GM23338 (cell line): Measurements from ENCODE around the gene ZBTB39. TPM values are rescaled to one million over a fixed set of nuclear protein-coding genes. Genes with fewer than 3 reads are reported as not detected.

ENCODE experiments used
- ATAC-seq: fragments of 200-7000 bp; cut with Tn5 transposase; 3 replicates; pipeline ENCODE4 v1.9.1; 2020
- DNase-seq: peaks from one replicate; pipeline ENCODE4 v3.0.0-alpha.2; 2015; ENCODE audit warnings: low spot score
- H2AFZ ChIP-seq: fragments of 200-600 bp; sonication (generic); 2 replicates; pipeline ENCODE4 v1.8.0; 2016; ENCODE audit warnings: antibody characterized with exemption, mild to moderate bottlenecking, moderate library complexity
- H3F3A ChIP-seq: fragments of 200-600 bp; sonication (generic); replicated peaks from 2 replicates; pipeline ENCODE4 v1.8.0; 2017; ENCODE audit warnings: antibody characterized with exemption, mixed run types, low read depth
- H3K27ac ChIP-seq: fragments of 200-600 bp; sonication (generic); 2 replicates; pipeline ENCODE4 v1.6.1; 2016; ENCODE audit warnings: low read depth
- H3K27me3 ChIP-seq: fragments of 200-600 bp; sonication (generic); 2 replicates; pipeline ENCODE4 v1.8.0; 2016; ENCODE audit warnings: mild to moderate bottlenecking, mixed run types, moderate library complexity; ENCODE audit not compliant: insufficient read depth
- H3K36me3 ChIP-seq: fragments of 200-600 bp; sonication (generic); 2 replicates; pipeline ENCODE4 v1.8.0; 2016; ENCODE audit warnings: mild to moderate bottlenecking; ENCODE audit not compliant: insufficient read depth
- H3K4me1 ChIP-seq: fragments of 200-600 bp; sonication (generic); 2 replicates; pipeline ENCODE4 v1.8.0; 2016; ENCODE audit warnings: mild to moderate bottlenecking, moderate library complexity; ENCODE audit not compliant: insufficient read depth
- H3K4me2 ChIP-seq: fragments of 200-600 bp; sonication (generic); 2 replicates; pipeline ENCODE4 v1.7.1; 2017; ENCODE audit warnings: mixed run types
- H3K4me3 ChIP-seq: fragments of 200-600 bp; sonication (generic); 2 replicates; pipeline ENCODE4 v1.6.1; 2016; ENCODE audit warnings: mixed run types
- H3K79me2 ChIP-seq: fragments of 200-600 bp; sonication (generic); replicated peaks from 2 replicates; pipeline ENCODE4 v1.8.0; 2017; ENCODE audit warnings: mild to moderate bottlenecking; ENCODE audit not compliant: insufficient read depth
- H3K9me2 ChIP-seq: fragments of 200-600 bp; sonication (generic); 2 replicates; pipeline ENCODE4 v1.8.0; 2017; ENCODE audit not compliant: insufficient read depth
- H4K20me1 ChIP-seq: fragments of 200-600 bp; sonication (generic); replicated peaks from 2 replicates; pipeline ENCODE4 v1.8.0; 2017; ENCODE audit warnings: mild to moderate bottlenecking; ENCODE audit not compliant: insufficient read depth
- H3K27ac Mint-ChIP-seq: 2 replicates; pipeline ENCODE4 v1.8.0; 2020; ENCODE audit warnings: inconsistent platforms, mild to moderate bottlenecking, moderate library complexity, mixed read lengths
- H3K27me3 Mint-ChIP-seq: 3 replicates; pipeline ENCODE4 v1.8.0; 2022; ENCODE audit warnings: low read depth, mild to moderate bottlenecking, moderate library complexity, mixed read lengths, inconsistent platforms; ENCODE audit not compliant: insufficient read depth, poor library complexity
- H3K36me3 Mint-ChIP-seq: 3 replicates; pipeline ENCODE4 v1.8.0; 2021; ENCODE audit warnings: low read depth, mild to moderate bottlenecking, inconsistent platforms, moderate library complexity, mixed read lengths
- H3K4me1 Mint-ChIP-seq: 3 replicates; pipeline ENCODE4 v1.8.0; 2020; ENCODE audit warnings: mild to moderate bottlenecking, inconsistent platforms, mixed read lengths
- H3K4me3 Mint-ChIP-seq: 3 replicates; pipeline ENCODE4 v1.8.0; 2021; ENCODE audit warnings: moderate library complexity, mild to moderate bottlenecking, inconsistent platforms, mixed read lengths
- H3K9me3 Mint-ChIP-seq: 3 replicates; pipeline ENCODE4 v1.8.0; 2020; ENCODE audit warnings: moderate library complexity, mild to moderate bottlenecking, inconsistent platforms, mixed read lengths
- CREB1 ChIP-seq: fragments of 250-450 bp; sonication (Bioruptor Pico); IDR thresholded peaks from 2 replicates; pipeline ENCODE4 v1.5.0; 2020; ENCODE audit warnings: low read depth, mild to moderate bottlenecking, moderate library complexity
- EZH2 ChIP-seq: fragments of 200-600 bp; sonication (generic); IDR thresholded peaks from one replicate; pipeline ENCODE4 v1.8.0; 2017; ENCODE audit warnings: antibody characterized with exemption, mild to moderate bottlenecking, low read depth; ENCODE audit not compliant: unreplicated experiment
- EZH2phosphoT487 ChIP-seq: fragments of 200-600 bp; sonication (generic); IDR thresholded peaks from one replicate; pipeline ENCODE4 v1.8.1; 2018; ENCODE audit warnings: antibody characterized with exemption; ENCODE audit not compliant: unreplicated experiment
- JUNB ChIP-seq: IDR thresholded peaks from one replicate; pipeline ENCODE4 v1.6.1; 2016; ENCODE audit warnings: antibody characterized with exemption; ENCODE audit not compliant: unreplicated experiment
- NANOG ChIP-seq: IDR thresholded peaks from 2 replicates; pipeline ENCODE4 v1.6.1; 2016; ENCODE audit warnings: antibody characterized with exemption, borderline replicate concordance
- POLR2AphosphoS5 ChIP-seq: IDR thresholded peaks from 2 replicates; pipeline ENCODE4 v1.6.1; 2016; ENCODE audit warnings: antibody characterized with exemption, low read depth
- STAT1 ChIP-seq: IDR thresholded peaks from one replicate; pipeline ENCODE4 v1.6.1; 2016; ENCODE audit warnings: antibody characterized with exemption; ENCODE audit not compliant: unreplicated experiment
- ZNF114 ChIP-seq: fragments of 250-450 bp; sonication (Bioruptor Pico); IDR thresholded peaks from 2 replicates; pipeline ENCODE4 v1.5.0; 2020; ENCODE audit warnings: mild to moderate bottlenecking, moderate library complexity
- ZNF331 ChIP-seq: fragments of 250-450 bp; sonication (Bioruptor Pico); IDR thresholded peaks from 2 replicates; pipeline ENCODE4 v1.5.0; 2020; ENCODE audit warnings: low read depth, mild to moderate bottlenecking, moderate library complexity
- polyA plus RNA-seq: library from polyadenylated mRNA; unstranded; fragments of >200 nt; fragmentation: Nextera tagmentation; extraction: Ambion mirVana; gene quantifications from 2 replicates; pipeline ENCODE4 v1.2.1, GENCODE V29; 2016
- total RNA-seq: library from RNA; depleted of rRNA; stranded (reverse); fragments of >200 nt; shearing (Covaris generic); gene quantifications from 2 replicates; pipeline ENCODE4 v1.2.3, GENCODE V29; 2014
- TF ChIP-seq, protein P1 (sequence below): IDR thresholded peaks from one replicate; pipeline ENCODE4 v1.6.1; 2018; ENCODE audit warnings: antibody characterized with exemption; ENCODE audit not compliant: unreplicated experiment
- TF ChIP-seq, protein P2 (sequence below): IDR thresholded peaks from 2 replicates; pipeline ENCODE4 v1.6.1; 2016; ENCODE audit warnings: antibody characterized with exemption
- TF ChIP-seq, protein P3 (sequence below): fragments of 250-450 bp; sonication (Bioruptor Pico); IDR thresholded peaks from 2 replicates; pipeline ENCODE4 v1.5.0; 2020; ENCODE audit warnings: mild to moderate bottlenecking, moderate library complexity
- TF ChIP-seq, protein P4 (sequence below), 2 experiments: fragments of 200-600 bp in 1 of 2; sonication (generic) in 1 of 2; conservative IDR thresholded peaks; 2 replicates each; pipeline versions ENCODE4 v1.5.1 to v1.6.1; 2016 to 2017; ENCODE audit warnings: antibody characterized with exemption in 2 of 2, low read depth in 2 of 2, mild to moderate bottlenecking in 2 of 2, moderate library complexity in 1 of 2

The ZBTB39 gene
- total and polyA plus RNA-seq, 2 experiments from 2014 or later: 6.6 to 26.7 TPM

DNA sequence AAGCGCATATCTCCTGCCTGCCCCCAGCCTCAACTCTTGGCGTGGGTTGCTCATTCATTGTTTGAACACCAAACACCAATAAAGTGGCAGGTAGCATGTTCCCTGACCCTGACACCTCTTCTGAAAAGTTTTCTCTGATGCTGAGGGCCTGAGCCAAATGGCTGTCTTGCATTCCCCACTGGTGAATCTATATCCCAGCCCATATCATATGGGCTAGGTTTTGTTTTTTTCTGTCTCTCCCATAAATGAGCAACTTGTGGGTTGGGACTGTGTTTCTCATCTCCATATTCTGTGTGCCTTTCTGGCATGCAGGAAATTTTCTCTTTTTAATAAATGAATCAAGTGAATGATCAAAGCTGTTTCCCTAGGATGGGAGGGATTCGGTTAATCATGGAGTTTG lies 38.5 kb upstream of the ZBTB39 start:
- Histone ChIP-seq H3K36me3 (no peaks in the 10 kb centered on the region), H2AFZ (no peak overlapping the region), H3K4me2 (no peak overlapping the region), H4K20me1 (no peaks in the 10 kb centered on the region), H3K9me2 (no peaks in the 10 kb centered on the region; the same call in 1 of the 2 replicates), H3K27me3 (no peaks in the 10 kb centered on the region), H3K4me1 (no peaks in the 10 kb centered on the region), H3K27ac (no peak overlapping the region), H3F3A (no peaks in the 10 kb centered on the region), H3K79me2 (no peaks in the 10 kb centered on the region), H3K4me3 (no peak overlapping the region)
- H3K27me3 Mint-ChIP-seq: peaks cover 5% of the 10 kb centered on the region
- no peak for TF ChIP-seq STAT1
- no peak for TF ChIP-seq CREB1 (CRISPR knock-in tag)
- TF ChIP-seq EZH2: no peak
- TF ChIP-seq, protein P1, sequence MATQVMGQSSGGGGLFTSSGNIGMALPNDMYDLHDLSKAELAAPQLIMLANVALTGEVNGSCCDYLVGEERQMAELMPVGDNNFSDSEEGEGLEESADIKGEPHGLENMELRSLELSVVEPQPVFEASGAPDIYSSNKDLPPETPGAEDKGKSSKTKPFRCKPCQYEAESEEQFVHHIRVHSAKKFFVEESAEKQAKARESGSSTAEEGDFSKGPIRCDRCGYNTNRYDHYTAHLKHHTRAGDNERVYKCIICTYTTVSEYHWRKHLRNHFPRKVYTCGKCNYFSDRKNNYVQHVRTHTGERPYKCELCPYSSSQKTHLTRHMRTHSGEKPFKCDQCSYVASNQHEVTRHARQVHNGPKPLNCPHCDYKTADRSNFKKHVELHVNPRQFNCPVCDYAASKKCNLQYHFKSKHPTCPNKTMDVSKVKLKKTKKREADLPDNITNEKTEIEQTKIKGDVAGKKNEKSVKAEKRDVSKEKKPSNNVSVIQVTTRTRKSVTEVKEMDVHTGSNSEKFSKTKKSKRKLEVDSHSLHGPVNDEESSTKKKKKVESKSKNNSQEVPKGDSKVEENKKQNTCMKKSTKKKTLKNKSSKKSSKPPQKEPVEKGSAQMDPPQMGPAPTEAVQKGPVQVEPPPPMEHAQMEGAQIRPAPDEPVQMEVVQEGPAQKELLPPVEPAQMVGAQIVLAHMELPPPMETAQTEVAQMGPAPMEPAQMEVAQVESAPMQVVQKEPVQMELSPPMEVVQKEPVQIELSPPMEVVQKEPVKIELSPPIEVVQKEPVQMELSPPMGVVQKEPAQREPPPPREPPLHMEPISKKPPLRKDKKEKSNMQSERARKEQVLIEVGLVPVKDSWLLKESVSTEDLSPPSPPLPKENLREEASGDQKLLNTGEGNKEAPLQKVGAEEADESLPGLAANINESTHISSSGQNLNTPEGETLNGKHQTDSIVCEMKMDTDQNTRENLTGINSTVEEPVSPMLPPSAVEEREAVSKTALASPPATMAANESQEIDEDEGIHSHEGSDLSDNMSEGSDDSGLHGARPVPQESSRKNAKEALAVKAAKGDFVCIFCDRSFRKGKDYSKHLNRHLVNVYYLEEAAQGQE: no peak
- no peak for TF ChIP-seq JUNB
- no peak for TF ChIP-seq EZH2phosphoT487
- TF ChIP-seq, protein P2, sequence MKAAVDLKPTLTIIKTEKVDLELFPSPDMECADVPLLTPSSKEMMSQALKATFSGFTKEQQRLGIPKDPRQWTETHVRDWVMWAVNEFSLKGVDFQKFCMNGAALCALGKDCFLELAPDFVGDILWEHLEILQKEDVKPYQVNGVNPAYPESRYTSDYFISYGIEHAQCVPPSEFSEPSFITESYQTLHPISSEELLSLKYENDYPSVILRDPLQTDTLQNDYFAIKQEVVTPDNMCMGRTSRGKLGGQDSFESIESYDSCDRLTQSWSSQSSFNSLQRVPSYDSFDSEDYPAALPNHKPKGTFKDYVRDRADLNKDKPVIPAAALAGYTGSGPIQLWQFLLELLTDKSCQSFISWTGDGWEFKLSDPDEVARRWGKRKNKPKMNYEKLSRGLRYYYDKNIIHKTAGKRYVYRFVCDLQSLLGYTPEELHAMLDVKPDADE: no peak
- TF ChIP-seq NANOG: no peak
- TF ChIP-seq ZNF114 (CRISPR knock-in tag): no peak
- no peak for TF ChIP-seq POLR2AphosphoS5
- TF ChIP-seq ZNF331 (CRISPR knock-in tag): no peak
- TF ChIP-seq, protein P3, sequence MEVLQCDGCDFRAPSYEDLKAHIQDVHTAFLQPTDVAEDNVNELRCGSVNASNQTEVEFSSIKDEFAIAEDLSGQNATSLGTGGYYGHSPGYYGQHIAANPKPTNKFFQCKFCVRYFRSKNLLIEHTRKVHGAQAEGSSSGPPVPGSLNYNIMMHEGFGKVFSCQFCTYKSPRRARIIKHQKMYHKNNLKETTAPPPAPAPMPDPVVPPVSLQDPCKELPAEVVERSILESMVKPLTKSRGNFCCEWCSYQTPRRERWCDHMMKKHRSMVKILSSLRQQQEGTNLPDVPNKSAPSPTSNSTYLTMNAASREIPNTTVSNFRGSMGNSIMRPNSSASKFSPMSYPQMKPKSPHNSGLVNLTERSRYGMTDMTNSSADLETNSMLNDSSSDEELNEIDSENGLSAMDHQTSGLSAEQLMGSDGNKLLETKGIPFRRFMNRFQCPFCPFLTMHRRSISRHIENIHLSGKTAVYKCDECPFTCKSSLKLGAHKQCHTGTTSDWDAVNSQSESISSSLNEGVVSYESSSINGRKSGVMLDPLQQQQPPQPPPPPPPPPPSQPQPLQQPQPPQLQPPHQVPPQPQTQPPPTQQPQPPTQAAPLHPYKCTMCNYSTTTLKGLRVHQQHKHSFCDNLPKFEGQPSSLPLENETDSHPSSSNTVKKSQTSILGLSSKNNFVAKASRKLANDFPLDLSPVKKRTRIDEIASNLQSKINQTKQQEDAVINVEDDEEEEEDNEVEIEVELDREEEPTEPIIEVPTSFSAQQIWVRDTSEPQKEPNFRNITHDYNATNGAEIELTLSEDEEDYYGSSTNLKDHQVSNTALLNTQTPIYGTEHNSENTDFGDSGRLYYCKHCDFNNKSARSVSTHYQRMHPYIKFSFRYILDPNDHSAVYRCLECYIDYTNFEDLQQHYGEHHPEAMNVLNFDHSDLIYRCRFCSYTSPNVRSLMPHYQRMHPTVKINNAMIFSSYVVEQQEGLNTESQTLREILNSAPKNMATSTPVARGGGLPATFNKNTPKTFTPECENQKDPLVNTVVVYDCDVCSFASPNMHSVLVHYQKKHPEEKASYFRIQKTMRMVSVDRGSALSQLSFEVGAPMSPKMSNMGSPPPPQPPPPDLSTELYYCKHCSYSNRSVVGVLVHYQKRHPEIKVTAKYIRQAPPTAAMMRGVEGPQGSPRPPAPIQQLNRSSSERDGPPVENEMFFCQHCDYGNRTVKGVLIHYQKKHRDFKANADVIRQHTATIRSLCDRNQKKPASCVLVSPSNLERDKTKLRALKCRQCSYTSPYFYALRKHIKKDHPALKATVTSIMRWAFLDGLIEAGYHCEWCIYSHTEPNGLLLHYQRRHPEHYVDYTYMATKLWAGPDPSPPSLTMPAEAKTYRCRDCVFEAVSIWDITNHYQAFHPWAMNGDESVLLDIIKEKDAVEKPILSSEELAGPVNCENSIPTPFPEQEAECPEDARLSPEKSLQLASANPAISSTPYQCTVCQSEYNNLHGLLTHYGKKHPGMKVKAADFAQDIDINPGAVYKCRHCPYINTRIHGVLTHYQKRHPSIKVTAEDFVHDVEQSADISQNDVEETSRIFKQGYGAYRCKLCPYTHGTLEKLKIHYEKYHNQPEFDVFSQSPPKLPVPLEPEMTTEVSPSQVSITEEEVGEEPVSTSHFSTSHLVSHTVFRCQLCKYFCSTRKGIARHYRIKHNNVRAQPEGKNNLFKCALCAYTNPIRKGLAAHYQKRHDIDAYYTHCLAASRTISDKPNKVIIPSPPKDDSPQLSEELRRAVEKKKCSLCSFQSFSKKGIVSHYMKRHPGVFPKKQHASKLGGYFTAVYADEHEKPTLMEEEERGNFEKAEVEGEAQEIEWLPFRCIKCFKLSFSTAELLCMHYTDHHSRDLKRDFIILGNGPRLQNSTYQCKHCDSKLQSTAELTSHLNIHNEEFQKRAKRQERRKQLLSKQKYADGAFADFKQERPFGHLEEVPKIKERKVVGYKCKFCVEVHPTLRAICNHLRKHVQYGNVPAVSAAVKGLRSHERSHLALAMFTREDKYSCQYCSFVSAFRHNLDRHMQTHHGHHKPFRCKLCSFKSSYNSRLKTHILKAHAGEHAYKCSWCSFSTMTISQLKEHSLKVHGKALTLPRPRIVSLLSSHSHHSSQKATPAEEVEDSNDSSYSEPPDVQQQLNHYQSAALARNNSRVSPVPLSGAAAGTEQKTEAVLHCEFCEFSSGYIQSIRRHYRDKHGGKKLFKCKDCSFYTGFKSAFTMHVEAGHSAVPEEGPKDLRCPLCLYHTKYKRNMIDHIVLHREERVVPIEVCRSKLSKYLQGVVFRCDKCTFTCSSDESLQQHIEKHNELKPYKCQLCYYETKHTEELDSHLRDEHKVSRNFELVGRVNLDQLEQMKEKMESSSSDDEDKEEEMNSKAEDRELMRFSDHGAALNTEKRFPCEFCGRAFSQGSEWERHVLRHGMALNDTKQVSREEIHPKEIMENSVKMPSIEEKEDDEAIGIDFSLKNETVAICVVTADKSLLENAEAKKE (CRISPR knock-in tag): no peak
- TF ChIP-seq, protein P4, sequence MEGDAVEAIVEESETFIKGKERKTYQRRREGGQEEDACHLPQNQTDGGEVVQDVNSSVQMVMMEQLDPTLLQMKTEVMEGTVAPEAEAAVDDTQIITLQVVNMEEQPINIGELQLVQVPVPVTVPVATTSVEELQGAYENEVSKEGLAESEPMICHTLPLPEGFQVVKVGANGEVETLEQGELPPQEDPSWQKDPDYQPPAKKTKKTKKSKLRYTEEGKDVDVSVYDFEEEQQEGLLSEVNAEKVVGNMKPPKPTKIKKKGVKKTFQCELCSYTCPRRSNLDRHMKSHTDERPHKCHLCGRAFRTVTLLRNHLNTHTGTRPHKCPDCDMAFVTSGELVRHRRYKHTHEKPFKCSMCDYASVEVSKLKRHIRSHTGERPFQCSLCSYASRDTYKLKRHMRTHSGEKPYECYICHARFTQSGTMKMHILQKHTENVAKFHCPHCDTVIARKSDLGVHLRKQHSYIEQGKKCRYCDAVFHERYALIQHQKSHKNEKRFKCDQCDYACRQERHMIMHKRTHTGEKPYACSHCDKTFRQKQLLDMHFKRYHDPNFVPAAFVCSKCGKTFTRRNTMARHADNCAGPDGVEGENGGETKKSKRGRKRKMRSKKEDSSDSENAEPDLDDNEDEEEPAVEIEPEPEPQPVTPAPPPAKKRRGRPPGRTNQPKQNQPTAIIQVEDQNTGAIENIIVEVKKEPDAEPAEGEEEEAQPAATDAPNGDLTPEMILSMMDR (conservative IDR thresholded peaks at IDR 0.05; ENCODE audit: low read depth in 2 of 2): no peak
- H3K36me3 Mint-ChIP-seq: no peaks in the 10 kb centered on the region
- DNase-seq (no peak), ATAC-seq (no peak)
- H3K4me3 Mint-ChIP-seq: no peak overlapping the region
- H3K4me1 Mint-ChIP-seq: peaks cover 2% of the 10 kb centered on the region; the same call in 1 of the 3 replicates
- H3K9me3 Mint-ChIP-seq: no peaks in the 10 kb centered on the region
- H3K27ac Mint-ChIP-seq: no peak overlapping the region
